Suprapubic skin (tissue), 3 donors: ENCODE results near the gene SGPP1.

Experiments used
- CTCF ChIP-seq, 2 donors: fragments of 200-600 bp in 1 of 2; fragments of 450-650 bp in 1 of 2; sonication (generic) in 1 of 2; IDR thresholded peaks; one replicate each; pipeline ENCODE4 v1.5.1; 2016 to 2019; ENCODE audit warnings: antibody characterized with exemption in 2 of 2, mild to moderate bottlenecking in 1 of 2, moderate library complexity in 1 of 2
- POLR2AphosphoS5 ChIP-seq, 3 donors: sonication (generic); formaldehyde crosslinking; IDR thresholded peaks; one replicate each; pipeline ENCODE4 v1.6.1; 2017; ENCODE audit warnings: antibody characterized with exemption in 3 of 3

- TF ChIP-seq CTCF (IDR thresholded peaks at IDR 0.05) (no peak), POLR2AphosphoS5 (IDR thresholded peaks at IDR 0.05) (peak in 2 of 3 donors; percentile 19 to 72)
These were observed 85.6 kb downstream of the SGPP1 start for GRCh38 chr14:63642229-63642611.
